HuH-7 (cell line): Measurements from ENCODE around the gene PAK1.

Source experiments
- DNase-seq: peaks from one replicate; pipeline ENCODE4 v3.0.0; 2011; ENCODE audit warnings: low spot score

PAK1 gene

GRCh38 chr11:77436506-77436905 is 37.4 kb downstream of the PAK1 start:
- DNase-seq = no peak

- no peak for DNase-seq
Observed at GRCh38 chr11:77435972-77436371, 37.9 kb downstream of the PAK1 start.

- no peak for DNase-seq
Observed at GRCh38 chr11:77431813-77432212, 42.1 kb downstream of the PAK1 start.

GRCh38 chr11:77428598-77428997 is 45.3 kb downstream of the PAK1 start:
- DNase-seq = no peak

GRCh38 chr11:77425346-77425745 is 48.5 kb downstream of the PAK1 start:
- DNase-seq = no peak

- no peak for DNase-seq
Observed at GRCh38 chr11:77424644-77425043, 49.2 kb downstream of the PAK1 start.

GRCh38 chr11:77423624-77424023 is 50.3 kb downstream of the PAK1 start:
- DNase-seq = no peak

- DNase-seq = no peak
Observed at GRCh38 chr11:77422687-77423086, 51.2 kb downstream of the PAK1 start.

- DNase-seq = no peak
Observed at GRCh38 chr11:77421041-77421723, 52.7 kb downstream of the PAK1 start.

- DNase-seq = no peak
Observed at GRCh38 chr11:77418971-77419597, 54.8 kb downstream of the PAK1 start.

GRCh38 chr11:77418155-77418970 is 55.5 kb downstream of the PAK1 start:
- no peak for DNase-seq

GRCh38 chr11:77416357-77416756 is 57.5 kb downstream of the PAK1 start:
- no peak for DNase-seq

- DNase-seq = no peak
Observed at GRCh38 chr11:77413850-77414460, 59.9 kb downstream of the PAK1 start.

- no peak for DNase-seq
Observed at GRCh38 chr11:77412814-77413213, 61.1 kb downstream of the PAK1 start.

- DNase-seq = no peak
Observed at GRCh38 chr11:77411717-77412441, 62.0 kb downstream of the PAK1 start.

GRCh38 chr11:77411137-77411707 is 62.7 kb downstream of the PAK1 start:
- no peak for DNase-seq

GRCh38 chr11:77410076-77410827 is 63.6 kb downstream of the PAK1 start:
- DNase-seq = no peak

GRCh38 chr11:77409046-77409445 is 64.8 kb downstream of the PAK1 start:
- DNase-seq = no peak

- DNase-seq = no peak
Observed at GRCh38 chr11:77407613-77408012, 66.3 kb downstream of the PAK1 start.

GRCh38 chr11:77406396-77406795 is 67.5 kb downstream of the PAK1 start:
- no peak for DNase-seq

- DNase-seq = no peak
Observed at GRCh38 chr11:77403211-77403610, 70.7 kb downstream of the PAK1 start.
